DND-41 (cell line): ENCODE data around the gene MARK4.

Experiments
- ATAC-seq: fragments of 200-7000 bp; cut with Tn5 transposase; 3 replicates; pipeline ENCODE4 v1.9.1; 2021; ENCODE audit warnings: low read depth; ENCODE audit not compliant: insufficient read depth
- DNase-seq: peaks from one replicate; pipeline ENCODE4 v3.0.0-alpha.2; 2020
- H2AFZ ChIP-seq: 2 replicates; pipeline ENCODE4 v1.6.0; 2012; ENCODE audit warnings: low read depth, low read length
- H3K27ac ChIP-seq: 2 replicates; pipeline ENCODE4 v1.5.1; 2012; ENCODE audit warnings: low read length, inconsistent platforms
- H3K27me3 ChIP-seq: fragments of 200-600 bp; sonication (generic); 2 replicates; pipeline ENCODE4 v1.6.0; 2012; ENCODE audit warnings: low read length, mild to moderate bottlenecking, inconsistent platforms; ENCODE audit not compliant: insufficient read depth, poor library complexity
- H3K36me3 ChIP-seq: 2 replicates; pipeline ENCODE4 v1.5.1; 2012; ENCODE audit warnings: low read length, inconsistent platforms; ENCODE audit not compliant: insufficient read depth
- H3K4me1 ChIP-seq: 2 replicates; pipeline ENCODE4 v1.5.1; 2012; ENCODE audit warnings: mild to moderate bottlenecking, low read length; ENCODE audit not compliant: insufficient read depth
- H3K4me2 ChIP-seq: 2 replicates; pipeline ENCODE4 v1.6.0; 2012; ENCODE audit warnings: mild to moderate bottlenecking, moderate library complexity, low read length, inconsistent platforms; ENCODE audit not compliant: insufficient read depth
- H3K4me3 ChIP-seq, 2 experiments: fragments of 200-600 bp in 1 of 2; shearing (Covaris generic) in 1 of 2; 2 replicates each; pipeline ENCODE4 v1.5.1; 2012 to 2016; ENCODE audit warnings: inconsistent platforms in 2 of 2, low read length in 2 of 2, mild to moderate bottlenecking in 2 of 2, low read depth in 1 of 2, moderate library complexity in 1 of 2
- H3K79me2 ChIP-seq: 2 replicates; pipeline ENCODE4 v1.6.0; 2012; ENCODE audit warnings: low read length, inconsistent platforms; ENCODE audit not compliant: insufficient read depth
- H3K9ac ChIP-seq: 2 replicates; pipeline ENCODE4 v1.6.0; 2012; ENCODE audit warnings: low read depth, mild to moderate bottlenecking, inconsistent platforms, low read length, moderate library complexity
- H3K9me3 ChIP-seq: 2 replicates; pipeline ENCODE4 v1.5.1; 2012; ENCODE audit warnings: low read length, moderate library complexity, mild to moderate bottlenecking, inconsistent platforms; ENCODE audit not compliant: insufficient read depth, severe bottlenecking
- H4K20me1 ChIP-seq: 2 replicates; pipeline ENCODE4 v1.6.0; 2012; ENCODE audit warnings: low read length; ENCODE audit not compliant: insufficient read depth
- EZH2 ChIP-seq: IDR thresholded peaks from 3 replicates; pipeline ENCODE4 v1.6.1; 2012; ENCODE audit warnings: borderline replicate concordance, low read depth, mild to moderate bottlenecking, moderate library complexity, low read length, inconsistent platforms; ENCODE audit not compliant: severe bottlenecking
- TF ChIP-seq, protein P1 (sequence below): IDR thresholded peaks from 2 replicates; pipeline ENCODE4 v1.5.1; 2012; ENCODE audit warnings: borderline replicate concordance, low read length, moderate library complexity, mild to moderate bottlenecking; ENCODE audit not compliant: poor library complexity, severe bottlenecking; ENCODE audit errors: extremely low read depth

Gene MARK4

GRCh38 chr19:45354241-45354842 is 103.3 kb downstream of the MARK4 start:
- no peak for ATAC-seq

More at GRCh38 chr19:45354241-45354842, 103.3 kb downstream of the MARK4 start:
- Histone ChIP-seq H2AFZ (no peak overlapping the region), H4K20me1 (0 out of 2 replicates have a peak, but pooled peaks cover 3% of the 10 kb centered on the region), H3K4me3 (no peak overlapping the region), H3K4me2 (no peak overlapping the region), H3K9me3 (no peaks in the 10 kb centered on the region), H3K27me3 (no peaks in the 10 kb centered on the region), H3K36me3 (peaks cover 76% of the 10 kb centered on the region), H3K27ac (no peak overlapping the region), H3K79me2 (no peaks in the 10 kb centered on the region), H3K9ac (no peak overlapping the region), H3K4me1 (no peaks in the 10 kb centered on the region)
- TF ChIP-seq EZH2 = no peak
- TF ChIP-seq, protein P1, sequence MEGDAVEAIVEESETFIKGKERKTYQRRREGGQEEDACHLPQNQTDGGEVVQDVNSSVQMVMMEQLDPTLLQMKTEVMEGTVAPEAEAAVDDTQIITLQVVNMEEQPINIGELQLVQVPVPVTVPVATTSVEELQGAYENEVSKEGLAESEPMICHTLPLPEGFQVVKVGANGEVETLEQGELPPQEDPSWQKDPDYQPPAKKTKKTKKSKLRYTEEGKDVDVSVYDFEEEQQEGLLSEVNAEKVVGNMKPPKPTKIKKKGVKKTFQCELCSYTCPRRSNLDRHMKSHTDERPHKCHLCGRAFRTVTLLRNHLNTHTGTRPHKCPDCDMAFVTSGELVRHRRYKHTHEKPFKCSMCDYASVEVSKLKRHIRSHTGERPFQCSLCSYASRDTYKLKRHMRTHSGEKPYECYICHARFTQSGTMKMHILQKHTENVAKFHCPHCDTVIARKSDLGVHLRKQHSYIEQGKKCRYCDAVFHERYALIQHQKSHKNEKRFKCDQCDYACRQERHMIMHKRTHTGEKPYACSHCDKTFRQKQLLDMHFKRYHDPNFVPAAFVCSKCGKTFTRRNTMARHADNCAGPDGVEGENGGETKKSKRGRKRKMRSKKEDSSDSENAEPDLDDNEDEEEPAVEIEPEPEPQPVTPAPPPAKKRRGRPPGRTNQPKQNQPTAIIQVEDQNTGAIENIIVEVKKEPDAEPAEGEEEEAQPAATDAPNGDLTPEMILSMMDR = no peak
- no peak for DNase-seq
